HG02973 (cell line): ENCODE results near the gene MUC6.

ENCODE experiments used
- ATAC-seq: cut with Tn5 transposase; IDR thresholded peaks from one replicate; pipeline ENCODE4 v1.9.1; 2021; ENCODE audit warnings: moderate library complexity; ENCODE audit not compliant: unreplicated experiment

The MUC6 gene

GRCh38 chr11:971092-971690 lies 65.3 kb downstream of the MUC6 start:
- ATAC-seq = no peak

- no peak for ATAC-seq
Measured at GRCh38 chr11:970319-970871, 66.1 kb downstream of the MUC6 start.

GRCh38 chr11:969651-970205 lies 66.8 kb downstream of the MUC6 start:
- ATAC-seq = no peak

- no peak for ATAC-seq
Measured at GRCh38 chr11:968822-969221, 67.7 kb downstream of the MUC6 start.

GRCh38 chr11:967995-968751 lies 68.3 kb downstream of the MUC6 start:
- no peak for ATAC-seq

GRCh38 chr11:965206-965775 lies 71.2 kb downstream of the MUC6 start:
- no peak for ATAC-seq

GRCh38 chr11:963852-964251 lies 72.7 kb downstream of the MUC6 start:
- ATAC-seq = no peak
